BJ (cell line): ENCODE results near the gene SLC30A7. TPM values are rescaled to one million over a fixed set of nuclear protein-coding genes. Genes with fewer than 3 reads are reported as not detected.
"Not testable (repeated sequence)": the region's sequence is repeated elsewhere in the genome, so short reads cannot be mapped to it uniquely, and the experiment has no call there.

ENCODE experiments used
- CTCF ChIA-PET: fragments of 350-600 bp; formaldehyde crosslinking; extraction: SDS; loops from one replicate; lab custom pipeline; 2021; ENCODE audit warnings: antibody characterized with exemption, inconsistent platforms; lab: Yijun Ruan, JAX
- POLR2A ChIA-PET: fragments of 300-600 bp; sonication (Branson Sonifier 250); formaldehyde crosslinking; extraction: SDS; loops from one replicate; lab custom pipeline; 2021; ENCODE audit warnings: antibody characterized with exemption; lab: Charles Lee
- DNase-seq: peaks from one replicate; pipeline ENCODE4 v3.0.0-alpha.2; 2011; ENCODE audit warnings: low read depth
- H3K27me3 ChIP-seq: 2 replicates; pipeline ENCODE4 v1.6.0; 2011; ENCODE audit warnings: low read length; ENCODE audit not compliant: control insufficient read depth, insufficient read depth
- H3K36me3 ChIP-seq: 2 replicates; pipeline ENCODE4 v1.5.1; 2011; ENCODE audit warnings: low read length; ENCODE audit not compliant: control insufficient read depth, insufficient read depth
- H3K4me3 ChIP-seq: 2 replicates; pipeline ENCODE4 v1.5.1; 2011; ENCODE audit warnings: low read depth, mild to moderate bottlenecking, control low read depth, low read length
- polyA plus RNA-seq: library from polyadenylated mRNA; depleted of rRNA; stranded (reverse); fragments of >200 nt; gene quantifications from 2 replicates; pipeline ENCODE4 v1.2.3, GENCODE V29; 2011
- TF ChIP-seq, protein P1 (sequence below): IDR thresholded peaks from 2 replicates; pipeline ENCODE4 v1.5.1; 2011; ENCODE audit warnings: low read depth, mild to moderate bottlenecking, control low read depth, inconsistent platforms, low read length, moderate library complexity; ENCODE audit not compliant: insufficient read depth

SLC30A7 gene
- polyA plus RNA-seq, 1 experiment = 4.6 TPM

DNA sequence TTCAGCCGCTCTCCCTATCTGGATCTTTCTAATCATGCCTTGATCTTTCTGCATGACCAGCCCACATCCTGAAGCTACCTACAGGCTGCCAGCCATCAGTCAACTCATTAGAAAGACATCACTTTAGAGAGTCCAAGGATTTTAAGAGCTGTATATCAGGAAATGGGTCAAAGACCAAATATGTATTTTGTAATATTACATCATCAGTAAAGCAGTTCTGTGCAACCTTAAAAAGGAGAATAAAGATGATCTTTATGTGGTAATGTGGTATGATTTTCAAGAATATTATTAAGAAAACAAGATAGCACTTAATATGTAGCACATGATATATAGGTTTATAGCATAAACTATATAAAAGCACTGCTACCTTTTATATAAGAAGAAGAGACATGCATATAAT is 47.6 kb downstream of the SLC30A7 start:
- no peak overlapping the region for H3K4me3 ChIP-seq
- TF ChIP-seq, protein P1, sequence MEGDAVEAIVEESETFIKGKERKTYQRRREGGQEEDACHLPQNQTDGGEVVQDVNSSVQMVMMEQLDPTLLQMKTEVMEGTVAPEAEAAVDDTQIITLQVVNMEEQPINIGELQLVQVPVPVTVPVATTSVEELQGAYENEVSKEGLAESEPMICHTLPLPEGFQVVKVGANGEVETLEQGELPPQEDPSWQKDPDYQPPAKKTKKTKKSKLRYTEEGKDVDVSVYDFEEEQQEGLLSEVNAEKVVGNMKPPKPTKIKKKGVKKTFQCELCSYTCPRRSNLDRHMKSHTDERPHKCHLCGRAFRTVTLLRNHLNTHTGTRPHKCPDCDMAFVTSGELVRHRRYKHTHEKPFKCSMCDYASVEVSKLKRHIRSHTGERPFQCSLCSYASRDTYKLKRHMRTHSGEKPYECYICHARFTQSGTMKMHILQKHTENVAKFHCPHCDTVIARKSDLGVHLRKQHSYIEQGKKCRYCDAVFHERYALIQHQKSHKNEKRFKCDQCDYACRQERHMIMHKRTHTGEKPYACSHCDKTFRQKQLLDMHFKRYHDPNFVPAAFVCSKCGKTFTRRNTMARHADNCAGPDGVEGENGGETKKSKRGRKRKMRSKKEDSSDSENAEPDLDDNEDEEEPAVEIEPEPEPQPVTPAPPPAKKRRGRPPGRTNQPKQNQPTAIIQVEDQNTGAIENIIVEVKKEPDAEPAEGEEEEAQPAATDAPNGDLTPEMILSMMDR = no peak
- ChIA-PET CTCF (interaction anchor here (0.8 to 2.1 kb wide), 3 partner anchors 9 to 345 kb away, joined by 3 to 7 read pairs (median 4); no protein-coding TSS in a partner anchor), POLR2A (no interaction called here)
- no peak for DNase-seq
- H3K27me3 ChIP-seq = no peaks in the 10 kb centered on the region
- peaks cover 2% of the 10 kb centered on the region; the same call in 1 of the 2 replicates for H3K36me3 ChIP-seq

DNA sequence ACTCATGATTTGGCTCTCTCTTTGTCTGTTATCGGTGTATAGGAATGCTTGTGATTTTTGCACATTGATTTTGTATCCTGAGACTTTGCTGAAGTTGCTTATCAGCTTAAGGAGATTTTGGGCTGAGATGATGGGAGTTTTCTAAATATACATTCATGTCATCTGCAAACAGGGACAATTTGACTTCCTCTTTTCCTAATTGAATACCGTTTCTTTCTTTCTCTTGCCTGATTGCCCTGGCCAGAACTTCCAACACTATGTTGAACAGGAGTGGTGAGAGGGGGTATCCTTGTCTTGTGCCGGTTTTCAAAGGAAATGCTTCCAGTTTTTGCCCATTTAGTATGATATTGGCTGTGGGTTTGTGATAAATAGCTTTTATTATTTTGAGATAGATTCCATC is 50.2 kb downstream of the SLC30A7 start:
- DNase-seq, H3K27me3 ChIP-seq, H3K36me3 ChIP-seq, POLR2A ChIA-PET, H3K4me3 ChIP-seq, CTCF ChIA-PET: not testable (repeated sequence)

DNA sequence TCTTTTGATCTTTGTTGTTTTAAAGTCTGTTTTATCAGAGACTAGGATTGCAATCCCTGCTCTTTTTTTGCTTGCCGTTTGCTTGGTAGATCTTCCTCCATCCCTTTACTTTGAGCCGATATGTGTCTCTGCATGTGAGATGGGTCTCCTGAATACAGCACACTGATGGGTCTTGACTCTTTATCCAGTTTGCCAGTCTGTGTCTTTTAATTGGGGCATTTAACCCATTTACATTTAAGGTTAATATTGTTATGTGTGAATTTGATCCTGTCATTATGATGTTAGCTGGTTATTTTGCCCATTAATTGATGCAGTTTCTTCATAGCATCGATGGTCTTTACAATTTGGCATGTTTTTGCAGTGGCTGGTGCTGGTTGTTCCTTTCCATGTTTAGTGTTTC is 51.9 kb downstream of the SLC30A7 start:
- H3K27me3 ChIP-seq, POLR2A ChIA-PET, H3K4me3 ChIP-seq, H3K36me3 ChIP-seq, DNase-seq: not testable (repeated sequence)
- CTCF ChIA-PET = interaction anchor here (1.1 kb wide), 1 partner anchor 9 kb away, joined by 3 read pairs; no protein-coding TSS in a partner anchor

DNA sequence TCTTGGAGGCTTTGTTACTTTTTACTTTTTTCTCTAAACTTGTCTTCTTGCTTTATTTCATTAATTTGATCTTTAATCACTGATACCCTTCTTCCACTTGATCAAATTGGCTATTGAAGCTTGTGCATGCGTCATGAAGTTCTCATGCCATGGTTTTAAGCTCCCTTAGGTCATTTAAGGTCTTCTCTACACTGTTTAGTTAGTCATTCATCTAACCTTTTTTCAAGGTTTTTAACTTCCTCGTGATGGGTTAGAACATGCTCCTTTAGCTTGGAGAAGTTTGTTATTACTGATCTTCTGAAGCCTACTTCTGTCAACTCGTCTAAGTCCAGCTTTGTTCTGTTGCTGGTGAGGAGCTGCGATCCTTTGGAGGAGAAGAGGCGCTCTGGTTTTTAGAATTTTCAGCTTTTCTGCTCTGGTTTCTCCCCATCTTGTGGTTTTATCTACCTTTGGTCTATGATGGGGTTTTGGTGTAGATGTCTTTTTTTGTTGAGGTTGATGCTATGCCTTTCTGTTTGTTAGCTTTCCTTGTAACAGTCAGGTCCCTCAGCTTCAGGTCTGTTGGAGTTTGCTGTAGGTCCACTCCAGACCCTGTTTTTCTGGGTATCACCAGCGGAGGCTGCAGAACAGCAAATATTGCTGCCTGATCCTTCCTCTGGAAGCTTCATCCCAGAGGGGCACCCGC is 53.0 kb downstream of the SLC30A7 start:
- DNase-seq, H3K4me3 ChIP-seq, H3K27me3 ChIP-seq, POLR2A ChIA-PET, H3K36me3 ChIP-seq: not testable (repeated sequence)
- CTCF ChIA-PET = interaction anchor here (1.0 to 1.4 kb wide), 3 partner anchors 10 to 311 kb away, joined by 3 to 4 read pairs (median 3); no protein-coding TSS in a partner anchor

DNA sequence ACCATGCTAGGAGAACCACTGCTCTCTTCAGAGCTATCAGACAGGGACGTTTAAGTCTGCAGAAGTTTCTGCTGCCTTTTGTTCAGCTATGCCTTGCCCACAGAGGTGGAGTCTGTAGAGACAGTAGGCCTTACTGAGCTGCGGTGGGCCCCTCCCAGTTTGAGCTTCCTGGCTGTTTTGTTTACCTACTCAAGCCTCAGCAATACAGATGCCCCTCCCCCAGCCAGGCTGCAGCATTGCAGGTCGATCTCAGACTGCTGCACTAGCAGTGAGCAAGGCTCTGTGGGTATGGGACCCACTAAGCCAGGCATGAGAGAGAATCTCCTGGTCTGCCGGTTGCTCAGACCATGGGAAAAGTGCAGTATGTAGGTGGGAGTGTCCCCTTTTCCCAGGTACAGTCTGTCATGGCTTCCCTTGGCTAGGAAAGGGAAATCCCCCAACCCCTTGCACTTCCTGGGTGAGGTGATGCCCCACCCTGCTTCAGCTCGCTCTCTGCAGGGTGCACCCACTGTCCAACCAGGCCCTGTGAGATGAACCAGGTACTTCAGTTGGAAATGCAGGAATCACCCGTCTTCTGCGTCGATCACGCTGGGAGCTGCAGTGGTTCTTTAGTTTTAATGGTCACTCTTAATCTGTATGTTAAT is 53.7 kb downstream of the SLC30A7 start:
- POLR2A ChIA-PET, H3K4me3 ChIP-seq, H3K36me3 ChIP-seq, DNase-seq, H3K27me3 ChIP-seq: not testable (repeated sequence)
- CTCF ChIA-PET = interaction anchor here (1.0 to 1.4 kb wide), 3 partner anchors 9 to 310 kb away, joined by 3 to 4 read pairs (median 3); no protein-coding TSS in a partner anchor

DNA sequence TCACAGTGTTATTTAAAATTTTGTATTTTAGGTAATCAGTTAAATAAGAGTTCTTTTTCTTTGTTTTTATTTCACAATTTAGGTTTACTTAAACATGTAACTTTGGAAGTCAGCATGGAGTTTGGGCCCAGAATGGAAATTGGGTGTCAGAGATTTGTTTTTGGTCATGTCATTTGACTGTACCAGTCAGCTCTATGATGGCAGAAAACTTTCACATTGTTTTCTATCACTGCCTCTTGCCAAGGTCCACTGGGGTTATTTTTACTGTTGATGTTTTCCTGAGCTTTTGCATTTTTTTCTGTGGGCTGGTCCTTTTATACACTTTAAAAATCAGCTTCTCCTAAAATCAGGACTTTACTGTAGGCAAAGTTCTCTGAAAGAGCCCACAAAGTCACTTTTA is 54.4 kb downstream of the SLC30A7 start:
- DNase-seq = no peak
- ChIA-PET CTCF (interaction anchor here (1.3 to 1.4 kb wide), 2 partner anchors 10 to 85 kb away, joined by 3 to 4 read pairs; no protein-coding TSS in a partner anchor), POLR2A (interaction anchor here (0.7 kb wide), 1 partner anchor 39 kb away, joined by 4 read pairs; no protein-coding TSS in a partner anchor)
- TF ChIP-seq, protein P1 = no peak
- peaks cover 1% of the 10 kb centered on the region; the same call in 1 of the 2 replicates for H3K36me3 ChIP-seq
- no peak overlapping the region for H3K4me3 ChIP-seq
- H3K27me3 ChIP-seq = no peaks in the 10 kb centered on the region

DNA sequence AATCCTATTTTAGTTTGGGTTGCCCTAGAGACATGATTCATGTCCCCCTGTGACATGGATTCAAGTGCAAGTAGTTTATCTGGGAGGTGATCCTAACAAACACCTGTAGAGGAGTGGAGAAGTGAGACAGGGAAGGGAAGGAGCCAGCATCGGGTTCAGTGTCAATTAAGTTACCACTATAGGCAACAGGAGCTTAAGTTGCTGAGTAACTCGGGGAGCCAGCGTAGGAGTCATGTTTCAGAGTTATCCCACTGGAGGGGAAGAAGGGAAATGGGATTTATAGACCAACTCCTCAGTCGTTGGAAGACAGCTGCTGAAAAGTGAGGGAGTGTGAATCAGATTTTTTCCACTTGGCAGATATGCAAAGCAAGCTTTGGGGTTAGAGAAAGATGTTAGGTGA is 54.9 kb downstream of the SLC30A7 start:
- no peak for DNase-seq
- peaks cover 1% of the 10 kb centered on the region; the same call in 1 of the 2 replicates for H3K36me3 ChIP-seq
- TF ChIP-seq, protein P1 = no peak
- no peaks in the 10 kb centered on the region for H3K27me3 ChIP-seq
- ChIA-PET POLR2A (interaction anchor here (0.7 kb wide), 1 partner anchor 40 kb away, joined by 4 read pairs; no protein-coding TSS in a partner anchor), CTCF (interaction anchor here (0.7 to 1.3 kb wide), 2 partner anchors 10 to 340 kb away, joined by 3 read pairs; no protein-coding TSS in a partner anchor)
- no peak overlapping the region for H3K4me3 ChIP-seq
